Vagina (tissue), 2 donors: Measurements from ENCODE around the gene ALOX12B. TPM values are rescaled to one million over a fixed set of nuclear protein-coding genes. Genes with fewer than 3 reads are reported as not detected.

Experiments used
- DNase-seq, 2 donors: peaks; one replicate each; pipeline ENCODE4 v3.0.0-alpha.2; 2017; ENCODE audit errors: extremely low spot score in 2 of 2
- H3K27ac ChIP-seq: fragments of 200-600 bp; sonication (generic); one replicate; pipeline ENCODE4 v1.5.1; 2019
- H3K27me3 ChIP-seq: fragments of 200-600 bp; sonication (generic); one replicate; pipeline ENCODE4 v1.5.1; 2019
- H3K36me3 ChIP-seq, 2 donors: fragments of 200-600 bp; sonication (generic); one replicate each; pipeline ENCODE4 v1.5.1; 2017 to 2019
- H3K4me1 ChIP-seq: fragments of 200-600 bp; sonication (generic); one replicate; pipeline ENCODE4 v1.5.1; 2019
- H3K4me3 ChIP-seq, 2 donors: fragments of 200-600 bp; sonication (generic); 1 replicate in 1 of 2; 2 replicates in 1 of 2; pipeline ENCODE4 v1.5.1; 2016 to 2019
- H3K9me3 ChIP-seq: fragments of 200-600 bp; sonication (generic); one replicate; pipeline ENCODE4 v1.5.1; 2019
- CTCF ChIP-seq, 3 experiments: fragments of 450-650 bp in 2 of 3; fragments of 200-600 bp in 1 of 3; sonication (generic) in 1 of 3; IDR thresholded peaks; one replicate each; pipeline ENCODE4 v1.5.1; 2017 to 2019; ENCODE audit warnings: antibody characterized with exemption in 3 of 3, mild to moderate bottlenecking in 2 of 3, moderate library complexity in 2 of 3
- POLR2A ChIP-seq, 2 donors: fragments of 450-650 bp; IDR thresholded peaks; one replicate each; pipeline ENCODE4 v1.6.1; 2017; ENCODE audit warnings: antibody characterized with exemption in 2 of 2, mild to moderate bottlenecking in 2 of 2, moderate library complexity in 2 of 2
- POLR2AphosphoS5 ChIP-seq, 2 donors: sonication (generic); formaldehyde crosslinking; IDR thresholded peaks; one replicate each; pipeline ENCODE4 v1.9.0; 2017; ENCODE audit warnings: antibody characterized with exemption in 2 of 2, mild to moderate bottlenecking in 2 of 2, low read depth in 1 of 2; ENCODE audit not compliant: insufficient read depth in 1 of 2
- intact Hi-C: fragments of 100-400 bp; cut with DNase I; formaldehyde crosslinking; loops from one replicate; pipeline ENCODE4 v1.15.1; 2023
- total RNA-seq: library from RNA; depleted of rRNA; stranded (reverse); fragments of >200 nt; gene quantifications from one replicate; pipeline ENCODE4 v1.2.3, GENCODE V29; 2016

ALOX12B gene
- total RNA-seq, 1 donor from 2014 or later, result 15.0 TPM

- no peak for TF ChIP-seq POLR2AphosphoS5 (IDR thresholded peaks at IDR 0.05; ENCODE audit: insufficient read depth in 1 of 2, low read depth in 1 of 2)
- no peak for TF ChIP-seq POLR2A (IDR thresholded peaks at IDR 0.05)
- no peak for TF ChIP-seq CTCF (IDR thresholded peaks at IDR 0.05)
- no peak for DNase-seq
- no peaks in the 10 kb centered on the region for H3K9me3 ChIP-seq
- H3K4me3 ChIP-seq, result no peak overlapping the region
- H3K4me1 ChIP-seq, result peaks cover 32% of the 10 kb centered on the region
- intact Hi-C loops, result no loop called here
- no peak overlapping the region for H3K27ac ChIP-seq
- no peaks in the 10 kb centered on the region for H3K36me3 ChIP-seq
- no peaks in the 10 kb centered on the region for H3K27me3 ChIP-seq
Observed at GRCh38 chr17:8128125-8128784, 40.7 kb upstream of the ALOX12B start.

DNA sequence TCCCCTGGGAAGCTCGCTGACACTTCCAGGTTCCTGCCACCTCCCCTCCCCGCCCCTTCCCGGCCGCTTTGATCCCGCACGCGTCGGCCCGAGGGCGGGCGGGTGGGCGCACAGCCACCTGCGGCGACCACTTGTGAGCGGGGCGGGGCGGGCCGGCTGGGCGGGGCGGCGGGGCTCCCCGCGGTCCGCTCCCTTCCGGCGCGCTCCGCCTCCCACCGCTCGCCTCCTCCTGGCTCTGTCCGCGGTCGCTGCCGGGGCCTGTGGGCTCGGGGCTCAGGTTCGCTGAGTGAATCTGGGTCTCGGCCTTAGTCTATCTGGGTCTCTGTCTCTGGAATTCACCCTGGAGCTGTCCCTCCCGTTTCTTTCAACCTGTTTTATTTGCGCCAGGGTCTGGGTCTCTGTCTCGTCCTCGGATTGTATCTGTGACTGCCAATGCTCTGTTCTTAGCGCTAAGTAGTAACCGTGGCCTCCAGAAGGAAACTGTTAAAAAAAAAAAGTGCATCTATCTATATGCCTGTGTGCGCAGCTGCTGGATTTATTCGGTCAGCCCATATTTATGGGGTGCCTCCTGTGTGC lies 39.1 kb upstream of the ALOX12B start:
- Histone ChIP-seq H3K27me3 (no peaks in the 10 kb centered on the region), H3K9me3 (no peaks in the 10 kb centered on the region), H3K27ac (peak overlapping the region; percentile 89), H3K4me3 (peak overlapping the region; percentile 58 to 76), H3K36me3 (no peaks in the 10 kb centered on the region), H3K4me1 (peaks cover 46% of the 10 kb centered on the region)
- TF ChIP-seq CTCF (IDR thresholded peaks at IDR 0.05), result no peak
- no peak for TF ChIP-seq POLR2A (IDR thresholded peaks at IDR 0.05)
- no peak for TF ChIP-seq POLR2AphosphoS5 (IDR thresholded peaks at IDR 0.05; ENCODE audit: insufficient read depth in 1 of 2, low read depth in 1 of 2)
- intact Hi-C loops, result no loop called here
- no peak for DNase-seq

DNA sequence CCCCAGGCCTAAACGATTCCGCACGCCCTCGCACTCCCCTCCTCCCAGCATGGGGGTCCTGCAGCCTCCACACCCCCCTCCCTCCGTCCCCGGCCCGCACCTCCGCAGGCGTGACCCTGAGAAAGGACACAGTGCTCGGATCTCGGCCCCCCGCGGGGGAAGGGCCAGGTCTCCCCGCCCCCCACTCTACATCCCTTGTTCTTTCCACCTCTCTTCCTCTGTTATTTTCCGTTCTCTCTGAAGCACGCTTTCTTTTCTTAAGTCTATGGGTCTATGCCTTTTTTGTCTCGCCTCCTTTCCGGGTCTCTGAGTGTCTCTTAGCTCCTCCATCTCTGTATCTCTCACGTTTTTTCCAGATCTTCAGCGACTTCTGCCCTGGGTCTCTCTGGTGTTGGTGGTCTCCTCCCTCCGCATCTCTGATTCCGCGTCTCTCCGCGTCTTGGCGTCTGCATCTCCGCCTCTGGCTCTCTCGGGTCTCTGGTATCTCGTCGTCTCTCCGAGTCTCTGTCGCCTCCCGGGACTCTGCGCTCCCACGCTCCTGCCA lies 38.5 kb upstream of the ALOX12B start:
- Histone ChIP-seq H3K27me3 (no peaks in the 10 kb centered on the region), H3K4me1 (peaks cover 52% of the 10 kb centered on the region)
- intact Hi-C loops, result no loop called here

DNA sequence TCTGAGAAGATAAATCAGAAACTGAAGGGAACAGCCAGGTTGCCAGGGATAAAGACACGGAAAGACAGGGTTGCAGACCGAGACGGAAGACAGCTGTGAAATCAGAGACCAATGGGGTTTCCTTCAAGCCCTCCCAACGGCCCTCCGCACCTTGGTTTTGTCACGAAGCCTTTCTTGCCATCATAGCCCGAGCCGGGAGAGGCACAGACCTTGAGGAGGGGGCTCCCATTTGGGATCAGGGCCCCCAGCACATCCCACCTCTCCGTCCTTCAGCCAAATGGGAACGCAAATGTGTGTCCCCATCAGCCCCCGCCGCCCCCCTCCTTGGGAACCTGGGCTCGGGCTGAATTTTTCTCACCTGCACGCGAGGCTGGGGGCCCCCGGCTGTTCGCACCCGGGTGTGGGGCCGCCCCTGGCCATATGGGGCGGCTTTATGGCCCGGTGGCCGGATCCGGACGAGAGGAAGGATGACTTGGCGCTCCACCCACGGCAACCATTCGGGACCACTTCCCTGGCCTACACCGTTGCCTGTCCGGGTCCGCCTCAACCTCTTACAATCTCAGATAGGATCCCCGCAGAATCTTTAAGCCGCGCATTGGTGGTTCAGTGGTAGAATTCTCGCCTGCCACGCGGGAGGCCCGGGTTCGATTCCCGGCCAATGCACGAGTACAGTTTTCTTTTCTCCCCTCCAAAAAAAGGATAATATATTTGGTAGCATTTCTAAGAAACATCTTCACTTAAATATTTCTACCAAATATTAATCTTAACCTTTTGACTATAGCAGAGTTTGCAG lies 37.8 kb upstream of the ALOX12B start:
- no peak for TF ChIP-seq POLR2A (IDR thresholded peaks at IDR 0.05)
- TF ChIP-seq CTCF (IDR thresholded peaks at IDR 0.05), result no peak
- peak in 1 of 2 donors; percentile 91 for TF ChIP-seq POLR2AphosphoS5 (IDR thresholded peaks at IDR 0.05; ENCODE audit: insufficient read depth in 1 of 2, low read depth in 1 of 2)
- H3K27me3 ChIP-seq, result no peaks in the 10 kb centered on the region
- H3K4me3 ChIP-seq, result peak overlapping the region; percentile 58 to 76
- DNase-seq, result peak in 1 of 2 donors; percentile 91
- H3K9me3 ChIP-seq, result no peaks in the 10 kb centered on the region
- peak overlapping the region; percentile 89 for H3K27ac ChIP-seq
- intact Hi-C loops, result no loop called here
- no peaks in the 10 kb centered on the region for H3K36me3 ChIP-seq
- peaks cover 58% of the 10 kb centered on the region for H3K4me1 ChIP-seq

More for the DNA sequence above, 38.5 kb upstream of the ALOX12B start:
- no peaks in the 10 kb centered on the region for H3K36me3 ChIP-seq
- no peaks in the 10 kb centered on the region for H3K9me3 ChIP-seq
- DNase-seq, result no peak
- H3K27ac ChIP-seq, result peak overlapping the region; percentile 89
- peak in 1 of 2 donors; percentile 50 for TF ChIP-seq POLR2AphosphoS5 (IDR thresholded peaks at IDR 0.05; ENCODE audit: insufficient read depth in 1 of 2, low read depth in 1 of 2)
- no peak for TF ChIP-seq CTCF (IDR thresholded peaks at IDR 0.05)
- H3K4me3 ChIP-seq, result peak overlapping the region; percentile 58 to 76
